ENCODE measurements around the gene NELFB. TPM values are rescaled to one million over a fixed set of nuclear protein-coding genes. Genes with fewer than 3 reads are reported as not detected.
"Not testable (repeated sequence)": the region's sequence is repeated elsewhere in the genome, so short reads cannot be mapped to it uniquely, and the experiment has no call there.

The NELFB gene
- total RNA-seq, 4 donors from 2014 or later, result 28.1 to 90.5 (median 53.9) TPM

GRCh38 chr9:137242269-137243203 lies 12.6 kb upstream of the NELFB start:
- in situ Hi-C loops (cut with MboI; ENCODE audit: low pct_ligation_motif_present in 1 of 4, low pct_unique_long_range_greater_than_20kb in 1 of 4, low sequenced_read_pairs in 3 of 4) (no loop called here), intact Hi-C loops (cut with DNase I; ENCODE audit: low total_unique reads) (no loop called here)
- DNase-seq, result no peak
- TF ChIP-seq CTCF (IDR thresholded peaks at IDR 0.05), result no peak
- peak in 2 of 3 donors; percentile 18 to 69 for TF ChIP-seq POLR2AphosphoS5 (IDR thresholded peaks at IDR 0.05)
- H3K27me3 ChIP-seq, result no peaks in the 10 kb centered on the region
- H3K4me1 ChIP-seq, result peaks cover 29 to 48% (median 39%) of the 10 kb centered on the region in 4 donors
- H3K9me3 ChIP-seq, result no peaks in the 10 kb centered on the region
- H3K4me3 ChIP-seq, result peak overlapping the region; percentile 49 to 95 (median 74)
- peaks cover 0 to 5% (median 0%) of the 10 kb centered on the region in 4 donors for H3K36me3 ChIP-seq
- H3K27ac ChIP-seq, result peak overlapping the region; percentile 86 to 100 (median 93)
- 58 to 61% methylated on average over 5 to 29 of the region's 36 CpGs for WGBS, 2 donors (ENCODE audit: low coverage in 1 of 2)

GRCh38 chr9:137243266-137243625 lies 11.9 kb upstream of the NELFB start:
- H3K27ac ChIP-seq, result peak overlapping the region in 1 of 4 donors; percentile 100
- peaks cover 22 to 41% (median 32%) of the 10 kb centered on the region in 4 donors for H3K4me1 ChIP-seq
- in situ Hi-C loops (cut with MboI; ENCODE audit: low pct_ligation_motif_present in 1 of 4, low pct_unique_long_range_greater_than_20kb in 1 of 4, low sequenced_read_pairs in 3 of 4), result not testable (repeated sequence)

GRCh38 chr9:137243626-137244485 lies 11.3 kb upstream of the NELFB start:
- WGBS, 2 donors (ENCODE audit: low coverage in 1 of 2), result 53 to 62% methylated on average over 2 to 10 of the region's 15 CpGs
- intact Hi-C loops (cut with DNase I; ENCODE audit: low total_unique reads) (no loop called here), in situ Hi-C loops (cut with MboI; ENCODE audit: low pct_ligation_motif_present in 1 of 4, low pct_unique_long_range_greater_than_20kb in 1 of 4, low sequenced_read_pairs in 3 of 4) (no loop called here)
- DNase-seq, result peak; percentile 52
- H3K36me3 ChIP-seq, result peaks cover 0 to 5% (median 0%) of the 10 kb centered on the region in 4 donors
- TF ChIP-seq CTCF (IDR thresholded peaks at IDR 0.05) (no peak), EP300 (IDR thresholded peaks at IDR 0.05; ENCODE audit: low read depth) (no peak), POLR2AphosphoS5 (IDR thresholded peaks at IDR 0.05) (peak in 2 of 3 donors; percentile 7 to 83), POLR2A (IDR thresholded peaks at IDR 0.05) (peak; percentile 45)
- H3K27ac ChIP-seq, result no peak overlapping the region
- no peaks in the 10 kb centered on the region for H3K27me3 ChIP-seq
- no peaks in the 10 kb centered on the region for H3K9me3 ChIP-seq
- H3K4me3 ChIP-seq, result no peak overlapping the region
- peaks cover 18 to 35% (median 27%) of the 10 kb centered on the region in 4 donors for H3K4me1 ChIP-seq

More at GRCh38 chr9:137243266-137243625, 11.9 kb upstream of the NELFB start:
- H3K27me3 ChIP-seq; H3K9me3 ChIP-seq; H3K36me3 ChIP-seq; DNase-seq; intact Hi-C loops (cut with DNase I; ENCODE audit: low total_unique reads): not testable (repeated sequence)
- peak overlapping the region in 1 of 4 donors; percentile 63 for H3K4me3 ChIP-seq
- 83% methylated on average over 18 of the region's 18 CpGs; no CpG with 5 or more reads in 1 of the 2 donors for WGBS, 2 donors (ENCODE audit: low coverage in 1 of 2)

GRCh38 chr9:137244486-137245449 lies 10.4 kb upstream of the NELFB start:
- 71 to 80% methylated on average over 5 to 33 of the region's 36 CpGs for WGBS, 2 donors (ENCODE audit: low coverage in 1 of 2)
- H3K4me1 ChIP-seq, result peaks cover 12 to 26% (median 17%) of the 10 kb centered on the region in 4 donors
- no peaks in the 10 kb centered on the region for H3K9me3 ChIP-seq
- peaks cover 0 to 5% (median 0%) of the 10 kb centered on the region in 4 donors for H3K36me3 ChIP-seq
- no peak overlapping the region for H3K4me3 ChIP-seq
- intact Hi-C loops (cut with DNase I; ENCODE audit: low total_unique reads) (no loop called here), in situ Hi-C loops (cut with MboI; ENCODE audit: low pct_ligation_motif_present in 1 of 4, low pct_unique_long_range_greater_than_20kb in 1 of 4, low sequenced_read_pairs in 3 of 4) (no loop called here)
- H3K27me3 ChIP-seq, result no peaks in the 10 kb centered on the region
- TF ChIP-seq POLR2A (IDR thresholded peaks at IDR 0.05) (no peak), EP300 (IDR thresholded peaks at IDR 0.05; ENCODE audit: low read depth) (no peak), CTCF (IDR thresholded peaks at IDR 0.05) (no peak), POLR2AphosphoS5 (IDR thresholded peaks at IDR 0.05) (peak in 1 of 3 donors; percentile 53)
- no peak for DNase-seq
- H3K27ac ChIP-seq, result no peak overlapping the region

Data from transverse colon (tissue), 4 donors.